GM23338 (cell line): ENCODE results near the gene UNKL. TPM values are rescaled to one million over a fixed set of nuclear protein-coding genes. Genes with fewer than 3 reads are reported as not detected.

Experiments used
- ATAC-seq: fragments of 200-7000 bp; cut with Tn5 transposase; 3 replicates; pipeline ENCODE4 v1.9.1; 2020
- DNase-seq: peaks from one replicate; pipeline ENCODE4 v3.0.0-alpha.2; 2015; ENCODE audit warnings: low spot score
- H2AFZ ChIP-seq: fragments of 200-600 bp; sonication (generic); 2 replicates; pipeline ENCODE4 v1.8.0; 2016; ENCODE audit warnings: antibody characterized with exemption, mild to moderate bottlenecking, moderate library complexity
- H3F3A ChIP-seq: fragments of 200-600 bp; sonication (generic); replicated peaks from 2 replicates; pipeline ENCODE4 v1.8.0; 2017; ENCODE audit warnings: antibody characterized with exemption, mixed run types, low read depth
- H3K27ac ChIP-seq: fragments of 200-600 bp; sonication (generic); 2 replicates; pipeline ENCODE4 v1.6.1; 2016; ENCODE audit warnings: low read depth
- H3K27me3 ChIP-seq: fragments of 200-600 bp; sonication (generic); 2 replicates; pipeline ENCODE4 v1.8.0; 2016; ENCODE audit warnings: mild to moderate bottlenecking, mixed run types, moderate library complexity; ENCODE audit not compliant: insufficient read depth
- H3K36me3 ChIP-seq: fragments of 200-600 bp; sonication (generic); 2 replicates; pipeline ENCODE4 v1.8.0; 2016; ENCODE audit warnings: mild to moderate bottlenecking; ENCODE audit not compliant: insufficient read depth
- H3K4me1 ChIP-seq: fragments of 200-600 bp; sonication (generic); 2 replicates; pipeline ENCODE4 v1.8.0; 2016; ENCODE audit warnings: mild to moderate bottlenecking, moderate library complexity; ENCODE audit not compliant: insufficient read depth
- H3K4me2 ChIP-seq: fragments of 200-600 bp; sonication (generic); 2 replicates; pipeline ENCODE4 v1.7.1; 2017; ENCODE audit warnings: mixed run types
- H3K4me3 ChIP-seq: fragments of 200-600 bp; sonication (generic); 2 replicates; pipeline ENCODE4 v1.6.1; 2016; ENCODE audit warnings: mixed run types
- H3K79me2 ChIP-seq: fragments of 200-600 bp; sonication (generic); replicated peaks from 2 replicates; pipeline ENCODE4 v1.8.0; 2017; ENCODE audit warnings: mild to moderate bottlenecking; ENCODE audit not compliant: insufficient read depth
- H3K9me2 ChIP-seq: fragments of 200-600 bp; sonication (generic); 2 replicates; pipeline ENCODE4 v1.8.0; 2017; ENCODE audit not compliant: insufficient read depth
- H4K20me1 ChIP-seq: fragments of 200-600 bp; sonication (generic); replicated peaks from 2 replicates; pipeline ENCODE4 v1.8.0; 2017; ENCODE audit warnings: mild to moderate bottlenecking; ENCODE audit not compliant: insufficient read depth
- H3K27ac Mint-ChIP-seq: 2 replicates; pipeline ENCODE4 v1.8.0; 2020; ENCODE audit warnings: inconsistent platforms, mild to moderate bottlenecking, moderate library complexity, mixed read lengths
- H3K27me3 Mint-ChIP-seq: 3 replicates; pipeline ENCODE4 v1.8.0; 2022; ENCODE audit warnings: low read depth, mild to moderate bottlenecking, moderate library complexity, mixed read lengths, inconsistent platforms; ENCODE audit not compliant: insufficient read depth, poor library complexity
- H3K36me3 Mint-ChIP-seq: 3 replicates; pipeline ENCODE4 v1.8.0; 2021; ENCODE audit warnings: low read depth, mild to moderate bottlenecking, inconsistent platforms, moderate library complexity, mixed read lengths
- H3K4me1 Mint-ChIP-seq: 3 replicates; pipeline ENCODE4 v1.8.0; 2020; ENCODE audit warnings: mild to moderate bottlenecking, inconsistent platforms, mixed read lengths
- H3K4me3 Mint-ChIP-seq: 3 replicates; pipeline ENCODE4 v1.8.0; 2021; ENCODE audit warnings: moderate library complexity, mild to moderate bottlenecking, inconsistent platforms, mixed read lengths
- H3K9me3 Mint-ChIP-seq: 3 replicates; pipeline ENCODE4 v1.8.0; 2020; ENCODE audit warnings: moderate library complexity, mild to moderate bottlenecking, inconsistent platforms, mixed read lengths
- CREB1 ChIP-seq: fragments of 250-450 bp; sonication (Bioruptor Pico); IDR thresholded peaks from 2 replicates; pipeline ENCODE4 v1.5.0; 2020; ENCODE audit warnings: low read depth, mild to moderate bottlenecking, moderate library complexity
- EZH2 ChIP-seq: fragments of 200-600 bp; sonication (generic); IDR thresholded peaks from one replicate; pipeline ENCODE4 v1.8.0; 2017; ENCODE audit warnings: antibody characterized with exemption, mild to moderate bottlenecking, low read depth; ENCODE audit not compliant: unreplicated experiment
- EZH2phosphoT487 ChIP-seq: fragments of 200-600 bp; sonication (generic); IDR thresholded peaks from one replicate; pipeline ENCODE4 v1.8.1; 2018; ENCODE audit warnings: antibody characterized with exemption; ENCODE audit not compliant: unreplicated experiment
- JUNB ChIP-seq: IDR thresholded peaks from one replicate; pipeline ENCODE4 v1.6.1; 2016; ENCODE audit warnings: antibody characterized with exemption; ENCODE audit not compliant: unreplicated experiment
- NANOG ChIP-seq: IDR thresholded peaks from 2 replicates; pipeline ENCODE4 v1.6.1; 2016; ENCODE audit warnings: antibody characterized with exemption, borderline replicate concordance
- POLR2AphosphoS5 ChIP-seq: IDR thresholded peaks from 2 replicates; pipeline ENCODE4 v1.6.1; 2016; ENCODE audit warnings: antibody characterized with exemption, low read depth
- STAT1 ChIP-seq: IDR thresholded peaks from one replicate; pipeline ENCODE4 v1.6.1; 2016; ENCODE audit warnings: antibody characterized with exemption; ENCODE audit not compliant: unreplicated experiment
- ZNF114 ChIP-seq: fragments of 250-450 bp; sonication (Bioruptor Pico); IDR thresholded peaks from 2 replicates; pipeline ENCODE4 v1.5.0; 2020; ENCODE audit warnings: mild to moderate bottlenecking, moderate library complexity
- ZNF331 ChIP-seq: fragments of 250-450 bp; sonication (Bioruptor Pico); IDR thresholded peaks from 2 replicates; pipeline ENCODE4 v1.5.0; 2020; ENCODE audit warnings: low read depth, mild to moderate bottlenecking, moderate library complexity
- polyA plus RNA-seq: library from polyadenylated mRNA; unstranded; fragments of >200 nt; fragmentation: Nextera tagmentation; extraction: Ambion mirVana; gene quantifications from 2 replicates; pipeline ENCODE4 v1.2.1, GENCODE V29; 2016
- total RNA-seq: library from RNA; depleted of rRNA; stranded (reverse); fragments of >200 nt; shearing (Covaris generic); gene quantifications from 2 replicates; pipeline ENCODE4 v1.2.3, GENCODE V29; 2014
- TF ChIP-seq, protein P1 (sequence below): IDR thresholded peaks from 2 replicates; pipeline ENCODE4 v1.6.1; 2016; ENCODE audit warnings: antibody characterized with exemption
- TF ChIP-seq, protein P2 (sequence below): IDR thresholded peaks from one replicate; pipeline ENCODE4 v1.6.1; 2018; ENCODE audit warnings: antibody characterized with exemption; ENCODE audit not compliant: unreplicated experiment
- TF ChIP-seq, protein P3 (sequence below), 2 experiments: fragments of 200-600 bp in 1 of 2; sonication (generic) in 1 of 2; conservative IDR thresholded peaks; 2 replicates each; pipeline versions ENCODE4 v1.5.1 to v1.6.1; 2016 to 2017; ENCODE audit warnings: antibody characterized with exemption in 2 of 2, low read depth in 2 of 2, mild to moderate bottlenecking in 2 of 2, moderate library complexity in 1 of 2

UNKL gene
- total and polyA plus RNA-seq, 2 experiments from 2014 or later = 16.7 to 28.7 TPM

DNA sequence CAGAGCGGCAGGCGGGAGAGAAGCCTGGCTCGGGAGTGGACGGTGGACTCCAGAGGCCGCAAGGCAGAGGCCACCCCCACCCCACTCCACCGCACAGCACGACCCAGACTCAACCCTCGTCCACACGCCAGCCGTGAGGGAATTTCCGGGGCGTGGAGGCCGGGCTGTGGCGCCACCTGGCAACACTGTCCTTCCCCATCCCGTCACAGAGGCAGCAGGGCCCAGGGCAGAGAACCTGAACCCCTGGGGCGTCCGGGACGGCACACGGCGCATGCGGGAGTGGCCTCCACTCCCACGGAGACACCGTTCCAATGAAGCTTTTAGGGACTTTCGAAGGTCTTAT lies 39.2 kb downstream of the UNKL start:
- no peak for DNase-seq
- Mint-ChIP-seq H3K4me1 (peaks cover 15% of the 10 kb centered on the region), H3K27me3 (peaks cover 14% of the 10 kb centered on the region), H3K36me3 (peaks cover 7% of the 10 kb centered on the region; the same call in 1 of the 3 replicates), H3K9me3 (no peaks in the 10 kb centered on the region), H3K27ac (no peak overlapping the region), H3K4me3 (no peak overlapping the region)
- Histone ChIP-seq H3K4me1 (peaks cover 16% of the 10 kb centered on the region), H3K36me3 (no peaks in the 10 kb centered on the region), H3K27me3 (no peaks in the 10 kb centered on the region), H3K9me2 (no peaks in the 10 kb centered on the region), H3K79me2 (peaks cover 25% of the 10 kb centered on the region), H2AFZ (no peak overlapping the region), H3K4me3 (no peak overlapping the region), H4K20me1 (peaks cover 6% of the 10 kb centered on the region), H3F3A (peaks cover 4% of the 10 kb centered on the region), H3K27ac (no peak overlapping the region), H3K4me2 (no peak overlapping the region)
- TF ChIP-seq EZH2 (no peak), NANOG (no peak), CREB1 (CRISPR knock-in tag) (no peak), ZNF114 (no peak)
- TF ChIP-seq, protein P1, sequence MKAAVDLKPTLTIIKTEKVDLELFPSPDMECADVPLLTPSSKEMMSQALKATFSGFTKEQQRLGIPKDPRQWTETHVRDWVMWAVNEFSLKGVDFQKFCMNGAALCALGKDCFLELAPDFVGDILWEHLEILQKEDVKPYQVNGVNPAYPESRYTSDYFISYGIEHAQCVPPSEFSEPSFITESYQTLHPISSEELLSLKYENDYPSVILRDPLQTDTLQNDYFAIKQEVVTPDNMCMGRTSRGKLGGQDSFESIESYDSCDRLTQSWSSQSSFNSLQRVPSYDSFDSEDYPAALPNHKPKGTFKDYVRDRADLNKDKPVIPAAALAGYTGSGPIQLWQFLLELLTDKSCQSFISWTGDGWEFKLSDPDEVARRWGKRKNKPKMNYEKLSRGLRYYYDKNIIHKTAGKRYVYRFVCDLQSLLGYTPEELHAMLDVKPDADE = no peak
- ATAC-seq = no peak

DNA sequence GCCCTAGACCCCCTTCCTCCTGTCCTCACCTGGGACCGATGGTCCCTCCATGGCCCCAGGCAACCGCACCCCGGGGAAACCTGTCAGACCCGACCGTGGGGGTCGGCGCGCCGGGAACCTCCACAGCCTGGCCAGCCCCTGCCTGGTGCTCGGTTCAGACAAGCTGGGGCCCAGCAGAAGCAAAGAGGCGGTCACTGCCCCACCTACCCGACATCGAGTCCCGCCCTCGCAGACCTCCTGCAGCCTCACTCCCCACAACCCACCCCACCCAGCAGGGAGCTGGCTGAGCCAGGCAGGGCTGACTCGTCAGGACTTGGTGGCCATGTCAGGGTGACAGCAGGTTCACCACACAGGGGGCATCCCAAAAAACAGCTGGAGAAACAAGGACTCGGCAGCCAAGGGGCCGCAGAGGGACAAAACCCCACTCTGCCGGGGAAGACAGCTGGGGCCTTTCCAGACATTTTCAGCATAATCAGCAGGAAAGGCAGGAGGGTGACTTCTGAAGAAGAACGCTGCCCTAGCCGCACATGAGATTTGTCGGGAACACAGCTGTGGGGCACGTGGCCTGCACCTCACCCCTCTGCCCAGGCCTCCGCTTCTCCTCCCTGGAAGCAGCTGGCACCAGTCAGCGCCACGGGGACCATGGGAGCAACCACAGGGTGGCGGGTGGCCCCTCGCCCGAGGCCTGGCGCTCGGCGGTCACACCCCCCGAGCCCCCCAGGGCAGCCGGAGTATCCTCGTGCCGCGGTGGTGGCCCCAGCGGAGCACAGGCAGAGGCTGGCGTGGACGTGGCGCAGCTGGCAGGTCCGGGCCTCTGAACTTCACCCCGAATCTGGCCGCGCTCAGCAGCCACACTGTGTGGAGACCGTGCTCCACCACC lies 39.8 kb downstream of the UNKL start:
- H3K36me3 Mint-ChIP-seq = peaks cover 10% of the 10 kb centered on the region; the same call in 1 of the 3 replicates
- Histone ChIP-seq H3K4me2 (no peak overlapping the region), H3K9me2 (no peaks in the 10 kb centered on the region), H3K4me3 (no peak overlapping the region), H3K27me3 (no peaks in the 10 kb centered on the region), H3K79me2 (peaks cover 25% of the 10 kb centered on the region), H3F3A (no peaks in the 10 kb centered on the region), H4K20me1 (peaks cover 6% of the 10 kb centered on the region), H2AFZ (no peak overlapping the region), H3K27ac (0 out of 2 replicates have a peak overlapping the region, but pooled peaks have one; percentile 26), H3K36me3 (no peaks in the 10 kb centered on the region), H3K4me1 (peaks cover 12% of the 10 kb centered on the region)
- H3K4me3 Mint-ChIP-seq = no peak overlapping the region
- peaks cover 10% of the 10 kb centered on the region for H3K27me3 Mint-ChIP-seq
- DNase-seq (no peak), ATAC-seq (no peak)
- peaks cover 11% of the 10 kb centered on the region for H3K4me1 Mint-ChIP-seq
- H3K27ac Mint-ChIP-seq = no peak overlapping the region
- H3K9me3 Mint-ChIP-seq = no peaks in the 10 kb centered on the region
- TF ChIP-seq EZH2 (no peak), NANOG (no peak), ZNF331 (CRISPR knock-in tag) (no peak), CREB1 (CRISPR knock-in tag) (no peak), JUNB (no peak), EZH2phosphoT487 (no peak), ZNF114 (no peak), STAT1 (no peak), POLR2AphosphoS5 (no peak)
- TF ChIP-seq, protein P2, sequence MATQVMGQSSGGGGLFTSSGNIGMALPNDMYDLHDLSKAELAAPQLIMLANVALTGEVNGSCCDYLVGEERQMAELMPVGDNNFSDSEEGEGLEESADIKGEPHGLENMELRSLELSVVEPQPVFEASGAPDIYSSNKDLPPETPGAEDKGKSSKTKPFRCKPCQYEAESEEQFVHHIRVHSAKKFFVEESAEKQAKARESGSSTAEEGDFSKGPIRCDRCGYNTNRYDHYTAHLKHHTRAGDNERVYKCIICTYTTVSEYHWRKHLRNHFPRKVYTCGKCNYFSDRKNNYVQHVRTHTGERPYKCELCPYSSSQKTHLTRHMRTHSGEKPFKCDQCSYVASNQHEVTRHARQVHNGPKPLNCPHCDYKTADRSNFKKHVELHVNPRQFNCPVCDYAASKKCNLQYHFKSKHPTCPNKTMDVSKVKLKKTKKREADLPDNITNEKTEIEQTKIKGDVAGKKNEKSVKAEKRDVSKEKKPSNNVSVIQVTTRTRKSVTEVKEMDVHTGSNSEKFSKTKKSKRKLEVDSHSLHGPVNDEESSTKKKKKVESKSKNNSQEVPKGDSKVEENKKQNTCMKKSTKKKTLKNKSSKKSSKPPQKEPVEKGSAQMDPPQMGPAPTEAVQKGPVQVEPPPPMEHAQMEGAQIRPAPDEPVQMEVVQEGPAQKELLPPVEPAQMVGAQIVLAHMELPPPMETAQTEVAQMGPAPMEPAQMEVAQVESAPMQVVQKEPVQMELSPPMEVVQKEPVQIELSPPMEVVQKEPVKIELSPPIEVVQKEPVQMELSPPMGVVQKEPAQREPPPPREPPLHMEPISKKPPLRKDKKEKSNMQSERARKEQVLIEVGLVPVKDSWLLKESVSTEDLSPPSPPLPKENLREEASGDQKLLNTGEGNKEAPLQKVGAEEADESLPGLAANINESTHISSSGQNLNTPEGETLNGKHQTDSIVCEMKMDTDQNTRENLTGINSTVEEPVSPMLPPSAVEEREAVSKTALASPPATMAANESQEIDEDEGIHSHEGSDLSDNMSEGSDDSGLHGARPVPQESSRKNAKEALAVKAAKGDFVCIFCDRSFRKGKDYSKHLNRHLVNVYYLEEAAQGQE = no peak
- TF ChIP-seq, protein P1 = no peak
- TF ChIP-seq, protein P3, sequence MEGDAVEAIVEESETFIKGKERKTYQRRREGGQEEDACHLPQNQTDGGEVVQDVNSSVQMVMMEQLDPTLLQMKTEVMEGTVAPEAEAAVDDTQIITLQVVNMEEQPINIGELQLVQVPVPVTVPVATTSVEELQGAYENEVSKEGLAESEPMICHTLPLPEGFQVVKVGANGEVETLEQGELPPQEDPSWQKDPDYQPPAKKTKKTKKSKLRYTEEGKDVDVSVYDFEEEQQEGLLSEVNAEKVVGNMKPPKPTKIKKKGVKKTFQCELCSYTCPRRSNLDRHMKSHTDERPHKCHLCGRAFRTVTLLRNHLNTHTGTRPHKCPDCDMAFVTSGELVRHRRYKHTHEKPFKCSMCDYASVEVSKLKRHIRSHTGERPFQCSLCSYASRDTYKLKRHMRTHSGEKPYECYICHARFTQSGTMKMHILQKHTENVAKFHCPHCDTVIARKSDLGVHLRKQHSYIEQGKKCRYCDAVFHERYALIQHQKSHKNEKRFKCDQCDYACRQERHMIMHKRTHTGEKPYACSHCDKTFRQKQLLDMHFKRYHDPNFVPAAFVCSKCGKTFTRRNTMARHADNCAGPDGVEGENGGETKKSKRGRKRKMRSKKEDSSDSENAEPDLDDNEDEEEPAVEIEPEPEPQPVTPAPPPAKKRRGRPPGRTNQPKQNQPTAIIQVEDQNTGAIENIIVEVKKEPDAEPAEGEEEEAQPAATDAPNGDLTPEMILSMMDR (conservative IDR thresholded peaks at IDR 0.05; ENCODE audit: low read depth in 2 of 2) = no peak
